GM19395 (cell line): ENCODE measurements around the gene HADHA.

Source experiments
- ATAC-seq: cut with Tn5 transposase; IDR thresholded peaks from one replicate; pipeline ENCODE4 v1.9.1; 2021; ENCODE audit warnings: mild to moderate bottlenecking, moderate library complexity; ENCODE audit not compliant: unreplicated experiment

Gene HADHA

DNA sequence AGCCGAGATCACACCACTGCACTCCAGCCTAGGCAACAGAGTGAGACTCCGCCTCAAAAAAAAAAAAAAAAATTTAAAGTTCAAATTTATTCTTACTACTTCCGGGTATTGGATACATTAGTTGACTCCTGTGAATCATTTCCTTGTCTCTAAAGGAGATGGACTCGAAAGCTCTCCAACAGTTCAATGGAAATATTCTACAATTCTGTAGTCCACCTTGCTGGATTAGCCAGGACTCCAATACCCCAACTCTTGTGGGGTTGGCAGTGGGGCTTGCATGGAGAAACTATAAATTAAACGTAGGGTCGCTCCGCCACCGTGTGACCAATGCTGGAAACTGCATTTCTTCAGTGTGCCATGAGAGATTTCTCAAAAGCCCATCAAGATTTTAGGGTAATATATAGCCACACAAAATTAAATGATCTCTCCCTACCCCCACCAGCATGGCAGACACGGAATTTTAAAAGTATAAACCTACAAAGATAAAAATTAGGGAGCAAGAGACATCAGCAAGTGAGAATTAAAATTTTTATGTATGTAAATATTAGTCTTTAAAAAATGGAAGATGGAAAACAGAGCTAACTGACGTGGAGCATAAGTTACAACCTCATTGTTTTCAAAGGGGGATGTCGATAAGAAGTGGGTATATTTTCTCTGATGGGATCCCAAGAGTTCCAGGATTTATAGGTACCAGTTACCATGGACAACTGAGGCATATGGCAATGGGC is 99.3 kb downstream of the HADHA start:
- ATAC-seq = no peak

DNA sequence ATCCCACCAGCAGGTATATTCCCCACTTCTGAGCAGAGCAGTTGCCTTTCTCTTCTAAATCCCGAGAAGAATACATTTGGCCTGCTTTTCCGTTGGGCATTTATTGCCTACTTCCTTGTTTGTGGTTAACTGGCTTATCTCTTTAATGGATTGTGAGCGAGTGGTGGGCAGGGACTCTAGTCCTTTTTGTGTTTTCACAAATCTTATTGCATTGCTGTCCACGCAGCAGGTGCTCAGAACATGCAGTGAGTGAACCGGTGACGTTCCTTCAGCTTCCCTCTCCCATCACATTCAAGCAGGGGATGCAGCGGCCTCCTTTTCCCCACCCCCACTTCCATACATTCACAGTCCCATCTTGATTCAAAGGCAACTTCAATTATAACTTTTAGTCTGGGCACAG is 100.4 kb downstream of the HADHA start:
- no peak for ATAC-seq

DNA sequence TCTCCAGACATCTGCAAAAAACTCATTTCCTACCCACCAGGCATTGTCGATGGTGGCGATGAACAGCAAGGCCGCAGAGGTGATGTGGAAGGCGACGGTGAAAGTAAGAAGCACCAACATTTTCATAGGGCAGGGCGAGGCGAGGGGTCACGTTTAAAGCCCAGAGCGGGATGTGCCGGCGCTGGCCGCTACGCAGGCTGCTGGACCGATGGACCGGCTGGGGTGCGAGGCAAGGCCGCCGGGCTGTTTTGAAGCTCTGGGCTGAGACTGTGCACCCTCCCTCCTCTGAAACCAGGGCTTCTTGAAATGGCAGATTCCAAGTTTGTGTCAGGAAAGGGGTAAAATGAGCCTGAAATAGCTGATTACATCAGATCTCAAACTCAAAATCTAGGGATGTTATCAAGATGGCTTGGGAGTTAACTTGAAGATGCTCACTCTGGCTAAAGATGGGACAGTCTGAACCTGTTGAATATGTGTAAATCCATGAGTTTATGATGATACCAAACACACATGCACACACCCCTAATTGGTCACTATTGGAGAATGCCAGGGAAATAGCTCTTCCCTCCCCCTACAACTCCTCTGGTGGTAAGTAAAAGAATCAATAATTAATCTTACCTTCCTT is 103.2 kb downstream of the HADHA start:
- ATAC-seq = no peak
